Neural cell (in vitro differentiated cells): Measurements from ENCODE around the gene CCDC85C. TPM values are rescaled to one million over a fixed set of nuclear protein-coding genes. Genes with fewer than 3 reads are reported as not detected.
A peak's percentile ranks its signal among the peaks of the same experiment; 100 is the strongest.

Source experiments
- H2AFZ ChIP-seq: fragments of 200-600, 300-800 bp; sonication (generic), shearing (Covaris generic); 2 replicates; pipeline ENCODE4 v1.6.0; 2014; ENCODE audit warnings: low read depth, mild to moderate bottlenecking, antibody characterized with exemption, low read length, moderate library complexity
- H3F3A ChIP-seq: fragments of 200-600 bp; shearing (Covaris generic); 2 replicates; pipeline ENCODE4 v1.6.1; 2016; ENCODE audit warnings: mild to moderate bottlenecking, moderate library complexity, mixed read lengths, antibody characterized with exemption, low read length; ENCODE audit not compliant: insufficient read depth, poor library complexity, severe bottlenecking
- H3K27ac ChIP-seq: fragments of 200-600, 300-800 bp; sonication (generic), shearing (Covaris generic); 2 replicates; pipeline ENCODE4 v1.5.1; 2014; ENCODE audit warnings: mild to moderate bottlenecking, low read length, moderate library complexity
- H3K27me3 ChIP-seq: fragments of 300-800, 200-600 bp; sonication (generic), shearing (Covaris generic); 2 replicates; pipeline ENCODE4 v1.6.0; 2014; ENCODE audit warnings: mild to moderate bottlenecking, low read depth, low read length, moderate library complexity; ENCODE audit not compliant: insufficient read depth
- H3K36me3 ChIP-seq: fragments of 300-800, 200-600 bp; sonication (generic), shearing (Covaris generic); 2 replicates; pipeline ENCODE4 v1.5.1; 2014; ENCODE audit warnings: mild to moderate bottlenecking, antibody characterized with exemption, low read length, moderate library complexity; ENCODE audit not compliant: insufficient read depth
- H3K4me2 ChIP-seq: fragments of 300-800, 200-600 bp; sonication (generic), shearing (Covaris generic); 2 replicates; pipeline ENCODE4 v1.6.0; 2014; ENCODE audit warnings: mild to moderate bottlenecking, low read length
- H3K4me3 ChIP-seq: fragments of 300-800, 200-600 bp; sonication (generic), shearing (Covaris generic); 2 replicates; pipeline ENCODE4 v1.5.1; 2014; ENCODE audit warnings: mild to moderate bottlenecking, low read length, moderate library complexity
- H3K79me2 ChIP-seq: fragments of 200-600 bp; shearing (Covaris generic); replicated peaks from 2 replicates; pipeline ENCODE4 v1.6.0; 2014; ENCODE audit warnings: mild to moderate bottlenecking, low read length, moderate library complexity; ENCODE audit not compliant: insufficient read depth
- H3K9ac ChIP-seq: fragments of 300-800, 200-600 bp; sonication (generic), shearing (Covaris generic); 2 replicates; pipeline ENCODE4 v1.6.1; 2016; ENCODE audit warnings: mild to moderate bottlenecking, low read length, mixed read lengths
- H3K9me2 ChIP-seq: fragments of 200-600 bp; shearing (Covaris generic); 2 replicates; pipeline ENCODE4 v1.6.1; 2016; ENCODE audit warnings: mild to moderate bottlenecking, low read length, mixed read lengths; ENCODE audit not compliant: insufficient read depth
- H3K9me3 ChIP-seq: fragments of 200-600, 300-800 bp; sonication (generic), shearing (Covaris generic); 2 replicates; pipeline ENCODE4 v1.6.1; 2016; ENCODE audit warnings: mild to moderate bottlenecking, mixed run types, low read length, moderate library complexity, mixed read lengths
- H4K20me1 ChIP-seq: fragments of 200-600 bp; shearing (Covaris generic); 2 replicates; pipeline ENCODE4 v1.6.1; 2016; ENCODE audit warnings: mild to moderate bottlenecking, mixed run types; ENCODE audit not compliant: insufficient read depth
- EP300 ChIP-seq: fragments of 450-650 bp; conservative IDR thresholded peaks from 2 replicates; pipeline ENCODE4 v1.6.1; 2014; ENCODE audit warnings: antibody characterized with exemption, mild to moderate bottlenecking, moderate library complexity; ENCODE audit not compliant: poor library complexity, severe bottlenecking
- EZH2 ChIP-seq: fragments of 200-600, 300-800 bp; shearing (Covaris generic), sonication (generic); IDR thresholded peaks from 2 replicates; pipeline ENCODE4 v1.6.1; 2014; ENCODE audit warnings: antibody characterized with exemption, low read length, borderline replicate concordance, mild to moderate bottlenecking; ENCODE audit not compliant: insufficient read depth, poor library complexity, severe bottlenecking
- MXI1 ChIP-seq: fragments of 450-650 bp; conservative IDR thresholded peaks from 2 replicates; pipeline ENCODE4 v1.6.1; 2014; ENCODE audit warnings: antibody characterized with exemption, mild to moderate bottlenecking; ENCODE audit not compliant: poor library complexity, severe bottlenecking
- POLR2AphosphoS5 ChIP-seq: IDR thresholded peaks from 2 replicates; pipeline ENCODE4 v1.6.1; 2012
- RAD21 ChIP-seq: fragments of 450-650 bp; conservative IDR thresholded peaks from 2 replicates; pipeline ENCODE4 v1.6.1; 2014; ENCODE audit warnings: antibody characterized with exemption, mild to moderate bottlenecking, moderate library complexity
- SMC3 ChIP-seq: fragments of 450-650 bp; conservative IDR thresholded peaks from 2 replicates; pipeline ENCODE4 v1.6.1; 2014; ENCODE audit warnings: antibody characterized with exemption, mild to moderate bottlenecking, moderate library complexity; ENCODE audit not compliant: poor library complexity
- TAF1 ChIP-seq: IDR thresholded peaks from 2 replicates; pipeline ENCODE4 v1.6.1; 2012; ENCODE audit warnings: low read depth
- polyA plus RNA-seq: library from polyadenylated mRNA; depleted of rRNA; stranded (reverse); fragments of >200 nt; gene quantifications from 2 replicates; pipeline ENCODE4 v1.2.3, GENCODE V29; 2014
- TF ChIP-seq, protein P1 (sequence below): fragments of 450-650 bp; IDR thresholded peaks from 2 replicates; pipeline ENCODE4 v1.5.1; 2014; ENCODE audit warnings: antibody characterized with exemption, mild to moderate bottlenecking, moderate library complexity; ENCODE audit not compliant: poor library complexity, severe bottlenecking
- TF ChIP-seq, protein P2 (sequence below): IDR thresholded peaks from 2 replicates; pipeline ENCODE4 v1.6.1; 2012; ENCODE audit warnings: borderline replicate concordance

CCDC85C gene
- polyA plus RNA-seq, 1 donor from 2014 or later, result 24.8 TPM

DNA sequence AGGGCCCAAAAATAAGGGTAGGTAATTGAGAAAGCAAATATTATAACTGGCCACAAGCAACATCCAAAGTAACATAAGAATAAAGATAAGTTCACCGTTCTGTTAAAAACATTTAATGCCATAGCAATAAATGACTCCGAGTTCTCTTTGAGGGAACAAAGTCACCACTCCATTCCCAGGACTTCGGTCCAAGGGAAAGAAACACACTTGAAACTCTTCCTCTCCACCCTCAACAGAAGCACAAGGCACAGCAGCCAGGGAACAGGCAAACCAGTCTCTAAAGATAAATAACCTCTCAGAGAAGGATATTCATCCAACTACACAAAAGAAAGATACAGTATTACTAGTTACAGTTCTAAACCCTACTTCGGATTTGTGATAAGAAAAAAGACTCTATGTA lies 125.9 kb downstream of the CCDC85C start:
- no peak overlapping the region for H3K4me2 ChIP-seq
- H3K4me3 ChIP-seq, result peak overlapping the region; percentile 87
- H3F3A ChIP-seq, result no peaks in the 10 kb centered on the region
- H3K9me2 ChIP-seq, result no peaks in the 10 kb centered on the region
- H3K9me3 ChIP-seq, result no peaks in the 10 kb centered on the region
- H3K36me3 ChIP-seq, result no peaks in the 10 kb centered on the region
- TF ChIP-seq MXI1 (no peak), SMC3 (no peak), TAF1 (no peak), RAD21 (no peak), EP300 (no peak), EZH2 (no peak), POLR2AphosphoS5 (no peak)
- TF ChIP-seq, protein P1, sequence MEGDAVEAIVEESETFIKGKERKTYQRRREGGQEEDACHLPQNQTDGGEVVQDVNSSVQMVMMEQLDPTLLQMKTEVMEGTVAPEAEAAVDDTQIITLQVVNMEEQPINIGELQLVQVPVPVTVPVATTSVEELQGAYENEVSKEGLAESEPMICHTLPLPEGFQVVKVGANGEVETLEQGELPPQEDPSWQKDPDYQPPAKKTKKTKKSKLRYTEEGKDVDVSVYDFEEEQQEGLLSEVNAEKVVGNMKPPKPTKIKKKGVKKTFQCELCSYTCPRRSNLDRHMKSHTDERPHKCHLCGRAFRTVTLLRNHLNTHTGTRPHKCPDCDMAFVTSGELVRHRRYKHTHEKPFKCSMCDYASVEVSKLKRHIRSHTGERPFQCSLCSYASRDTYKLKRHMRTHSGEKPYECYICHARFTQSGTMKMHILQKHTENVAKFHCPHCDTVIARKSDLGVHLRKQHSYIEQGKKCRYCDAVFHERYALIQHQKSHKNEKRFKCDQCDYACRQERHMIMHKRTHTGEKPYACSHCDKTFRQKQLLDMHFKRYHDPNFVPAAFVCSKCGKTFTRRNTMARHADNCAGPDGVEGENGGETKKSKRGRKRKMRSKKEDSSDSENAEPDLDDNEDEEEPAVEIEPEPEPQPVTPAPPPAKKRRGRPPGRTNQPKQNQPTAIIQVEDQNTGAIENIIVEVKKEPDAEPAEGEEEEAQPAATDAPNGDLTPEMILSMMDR, result no peak
- TF ChIP-seq, protein P2, sequence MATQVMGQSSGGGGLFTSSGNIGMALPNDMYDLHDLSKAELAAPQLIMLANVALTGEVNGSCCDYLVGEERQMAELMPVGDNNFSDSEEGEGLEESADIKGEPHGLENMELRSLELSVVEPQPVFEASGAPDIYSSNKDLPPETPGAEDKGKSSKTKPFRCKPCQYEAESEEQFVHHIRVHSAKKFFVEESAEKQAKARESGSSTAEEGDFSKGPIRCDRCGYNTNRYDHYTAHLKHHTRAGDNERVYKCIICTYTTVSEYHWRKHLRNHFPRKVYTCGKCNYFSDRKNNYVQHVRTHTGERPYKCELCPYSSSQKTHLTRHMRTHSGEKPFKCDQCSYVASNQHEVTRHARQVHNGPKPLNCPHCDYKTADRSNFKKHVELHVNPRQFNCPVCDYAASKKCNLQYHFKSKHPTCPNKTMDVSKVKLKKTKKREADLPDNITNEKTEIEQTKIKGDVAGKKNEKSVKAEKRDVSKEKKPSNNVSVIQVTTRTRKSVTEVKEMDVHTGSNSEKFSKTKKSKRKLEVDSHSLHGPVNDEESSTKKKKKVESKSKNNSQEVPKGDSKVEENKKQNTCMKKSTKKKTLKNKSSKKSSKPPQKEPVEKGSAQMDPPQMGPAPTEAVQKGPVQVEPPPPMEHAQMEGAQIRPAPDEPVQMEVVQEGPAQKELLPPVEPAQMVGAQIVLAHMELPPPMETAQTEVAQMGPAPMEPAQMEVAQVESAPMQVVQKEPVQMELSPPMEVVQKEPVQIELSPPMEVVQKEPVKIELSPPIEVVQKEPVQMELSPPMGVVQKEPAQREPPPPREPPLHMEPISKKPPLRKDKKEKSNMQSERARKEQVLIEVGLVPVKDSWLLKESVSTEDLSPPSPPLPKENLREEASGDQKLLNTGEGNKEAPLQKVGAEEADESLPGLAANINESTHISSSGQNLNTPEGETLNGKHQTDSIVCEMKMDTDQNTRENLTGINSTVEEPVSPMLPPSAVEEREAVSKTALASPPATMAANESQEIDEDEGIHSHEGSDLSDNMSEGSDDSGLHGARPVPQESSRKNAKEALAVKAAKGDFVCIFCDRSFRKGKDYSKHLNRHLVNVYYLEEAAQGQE, result no peak
- no peaks in the 10 kb centered on the region for H4K20me1 ChIP-seq
- H3K27me3 ChIP-seq, result no peaks in the 10 kb centered on the region
- no peak overlapping the region for H3K27ac ChIP-seq
- no peak overlapping the region for H3K9ac ChIP-seq
- peaks cover 73% of the 10 kb centered on the region for H3K79me2 ChIP-seq
- H2AFZ ChIP-seq, result no peak overlapping the region

DNA sequence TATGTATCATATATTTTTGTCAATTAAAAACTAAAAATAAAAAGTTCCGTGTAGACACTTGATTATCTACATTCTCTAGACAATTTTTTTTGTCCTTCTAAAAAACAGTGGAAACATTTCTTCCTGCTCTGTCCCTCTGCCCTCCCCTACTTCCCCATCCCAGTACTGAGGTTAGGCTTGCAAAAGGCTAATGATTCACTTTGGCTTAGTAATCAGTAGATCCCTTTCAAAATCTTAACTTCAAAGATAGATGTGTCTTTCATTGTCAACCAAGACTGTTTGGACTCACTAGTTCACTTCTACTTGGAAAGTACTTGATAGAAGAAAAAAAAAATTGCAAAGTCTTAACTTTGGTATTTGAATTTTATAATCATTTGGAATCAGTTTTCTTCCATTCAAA lies 127.1 kb downstream of the CCDC85C start:
- H2AFZ ChIP-seq, result no peak overlapping the region
- no peaks in the 10 kb centered on the region for H3K27me3 ChIP-seq
- no peaks in the 10 kb centered on the region for H3K36me3 ChIP-seq
- H4K20me1 ChIP-seq, result no peaks in the 10 kb centered on the region
- H3K9me2 ChIP-seq, result no peaks in the 10 kb centered on the region
- H3K9ac ChIP-seq, result no peak overlapping the region
- H3K4me3 ChIP-seq, result no peak overlapping the region
- no peak overlapping the region for H3K27ac ChIP-seq
- H3K4me2 ChIP-seq, result no peak overlapping the region
- no peaks in the 10 kb centered on the region for H3F3A ChIP-seq
- no peaks in the 10 kb centered on the region for H3K9me3 ChIP-seq
- no peak for TF ChIP-seq MXI1
- no peak for TF ChIP-seq POLR2AphosphoS5
- TF ChIP-seq, protein P2, result no peak
- TF ChIP-seq RAD21, result no peak
- TF ChIP-seq EZH2, result no peak
- no peak for TF ChIP-seq SMC3
- TF ChIP-seq, protein P1, result no peak
- TF ChIP-seq EP300, result no peak
- no peak for TF ChIP-seq TAF1
- peaks cover 60% of the 10 kb centered on the region for H3K79me2 ChIP-seq
